K562 (cell line): ENCODE measurements around the gene ACBD4. TPM values are rescaled to one million over a fixed set of nuclear protein-coding genes. Genes with fewer than 3 reads are reported as not detected.

Experiments used
- ATAC-seq: fragments of 200-7000 bp; cut with Tn5 transposase; 3 replicates; pipeline ENCODE4 v1.9.1; 2020; ENCODE audit warnings: moderate library complexity
- BruUV-seq: library from RNA; stranded (reverse); fragments of 400-500 nt; replicated peaks from 2 replicates; lab custom pipeline; 2021; lab: Mats Ljungman, UMichigan
- CTCF ChIA-PET: fragments of 300-600 bp; formaldehyde crosslinking; extraction: SDS; loops from one replicate; lab custom pipeline; 2021; ENCODE audit warnings: low intra/inter-chr PET ratio; lab: Yijun Ruan, JAX
- POLR2A ChIA-PET: fragments of 300-600, 350-650 bp; sonication (Branson Sonifier 250); formaldehyde crosslinking; extraction: SDS; loops from one replicate; lab custom pipeline; 2021; ENCODE audit warnings: antibody characterized with exemption, inconsistent platforms; lab: Yijun Ruan, JAX
- DNase-seq, 4 experiments: peaks; one replicate each; pipeline versions ENCODE4 v3.0.0 to v3.0.0-alpha.2; 2011 to 2018; ENCODE audit warnings: low spot score in 3 of 4, mixed read lengths in 3 of 4; ENCODE audit errors: extremely low read depth in 1 of 4
- FAIRE-seq: peaks from 2 replicates; lab custom pipeline; 2011; peaks lifted over from hg19 to GRCh38; lab: Jason Lieb, UNC
- H2AFZ ChIP-seq: 2 replicates; pipeline ENCODE4 v1.6.0; 2011; ENCODE audit warnings: low read depth, low read length, control low read depth, inconsistent platforms
- H3K27ac ChIP-seq: fragments of 200-600 bp; 3 replicates; pipeline ENCODE4 v1.8.0; 2011; ENCODE audit warnings: low read depth, mild to moderate bottlenecking, control low read depth, inconsistent platforms, low read length, moderate library complexity, mixed read lengths; ENCODE audit errors: extremely low read depth
- H3K27me3 ChIP-seq, 2 experiments: fragments of 300-600 bp in 1 of 2; 2 replicates in 1 of 2; 3 replicates in 1 of 2; pipeline versions ENCODE4 v1.6.0 to v1.8.0; 2011; ENCODE audit warnings: inconsistent platforms in 2 of 2, low read length in 2 of 2, mild to moderate bottlenecking in 1 of 2, mixed read lengths in 1 of 2, moderate library complexity in 1 of 2; ENCODE audit not compliant: control insufficient read depth in 2 of 2, insufficient read depth in 2 of 2
- H3K36me3 ChIP-seq: fragments of 300-600 bp; 3 replicates; pipeline ENCODE4 v1.8.0; 2011; ENCODE audit warnings: mild to moderate bottlenecking, low read length, inconsistent platforms; ENCODE audit not compliant: control insufficient read depth, insufficient read depth
- H3K4me1 ChIP-seq, 2 experiments: fragments of 200-600 bp in 1 of 2; replicated peaks in 1 of 2; 2 replicates in 1 of 2; 3 replicates in 1 of 2; pipeline versions ENCODE4 v1.5.1 to v1.8.0; 2011; ENCODE audit warnings: inconsistent platforms in 2 of 2, low read length in 2 of 2, mild to moderate bottlenecking in 1 of 2, mixed read lengths in 1 of 2, moderate library complexity in 1 of 2; ENCODE audit not compliant: control insufficient read depth in 2 of 2, insufficient read depth in 2 of 2
- H3K4me2 ChIP-seq: 2 replicates; pipeline ENCODE4 v1.6.1; 2011; ENCODE audit warnings: low read length, control low read depth, inconsistent platforms, mixed read lengths; ENCODE audit not compliant: insufficient read depth
- H3K4me3 ChIP-seq: fragments of 200-600 bp; sonication (generic), shearing (Covaris generic); 2 replicates; pipeline ENCODE4 v1.5.1; 2016; ENCODE audit warnings: control low read depth, inconsistent platforms
- H3K79me2 ChIP-seq: fragments of 200-600 bp; 3 replicates; pipeline ENCODE4 v1.8.0; 2011; ENCODE audit warnings: low read length, inconsistent platforms; ENCODE audit not compliant: control insufficient read depth, insufficient read depth
- H3K9ac ChIP-seq, 2 experiments: 2 replicates each; pipeline versions ENCODE4 v1.6.0 to v1.6.1; 2011; ENCODE audit warnings: low read depth in 2 of 2, low read length in 2 of 2, control low read depth in 1 of 2, inconsistent platforms in 1 of 2, mild to moderate bottlenecking in 1 of 2, mixed read lengths in 1 of 2; ENCODE audit not compliant: insufficient read depth in 1 of 2
- H3K9me1 ChIP-seq: one replicate; pipeline ENCODE4 v1.6.0; 2011; ENCODE audit warnings: inconsistent platforms, mild to moderate bottlenecking, low read length, moderate library complexity; ENCODE audit not compliant: control insufficient read depth, insufficient read depth
- H3K9me3 ChIP-seq: replicated peaks from 2 replicates; pipeline ENCODE4 v1.5.1; 2011; ENCODE audit warnings: low read depth, low read length, inconsistent platforms; ENCODE audit not compliant: control insufficient read depth, insufficient read depth
- H4K20me1 ChIP-seq: replicated peaks from 2 replicates; pipeline ENCODE4 v1.6.1; 2011; ENCODE audit warnings: low read length, inconsistent platforms, mixed read lengths; ENCODE audit not compliant: control insufficient read depth, insufficient read depth
- CBX3 ChIP-seq, 2 experiments: IDR thresholded peaks; 1 replicate in 1 of 2; 2 replicates in 1 of 2; pipeline ENCODE4 v1.6.1; 2012; ENCODE audit warnings: inconsistent platforms in 2 of 2, low read length in 2 of 2, borderline replicate concordance in 1 of 2, control low read depth in 1 of 2
- GTF2B ChIP-seq: IDR thresholded peaks from 2 replicates; pipeline ENCODE4 v1.6.1; 2011; ENCODE audit not compliant: insufficient read length; ENCODE audit errors: extremely low read depth
- HMBOX1 ChIP-seq: sonication (generic); IDR thresholded peaks from 2 replicates; pipeline ENCODE4 v1.6.1; 2016
- IRF2 ChIP-seq: sonication (generic); formaldehyde crosslinking; IDR thresholded peaks from 2 replicates; pipeline ENCODE4 v1.8.1; 2022; ENCODE audit warnings: mild to moderate bottlenecking, missing genetic modification reagents
- NONO ChIP-seq, 2 experiments: fragments of 200-400 bp in 1 of 2; fragments of 450-650 bp in 1 of 2; formaldehyde crosslinking in 1 of 2; IDR thresholded peaks; 2 replicates each; pipeline ENCODE4 v1.6.1; 2017; ENCODE audit warnings: low read depth in 2 of 2, mild to moderate bottlenecking in 2 of 2, moderate library complexity in 2 of 2, low read length in 1 of 2
- SMARCB1 ChIP-seq: IDR thresholded peaks from 2 replicates; pipeline ENCODE4 v1.6.1; 2011; ENCODE audit warnings: improper control_type of control experiment, low read depth; ENCODE audit not compliant: insufficient read length
- SRSF9 ChIP-seq: fragments of 200-400 bp; formaldehyde crosslinking; IDR thresholded peaks from 2 replicates; pipeline ENCODE4 v1.6.1; 2017; ENCODE audit warnings: low read depth, low read length, borderline replicate concordance
- TAF7 ChIP-seq: fragments of 450-650 bp; IDR thresholded peaks from 2 replicates; pipeline ENCODE4 v1.6.1; 2016; ENCODE audit warnings: missing genetic modification characterization, missing compliant biosample characterization
- WHSC1 ChIP-seq: IDR thresholded peaks from one replicate; pipeline ENCODE4 v1.6.1; 2012; ENCODE audit warnings: low read length, control low read depth, inconsistent platforms
- ZFP30 ChIP-seq: fragments of 250-450 bp; sonication (Bioruptor Pico); IDR thresholded peaks from 2 replicates; pipeline ENCODE4 v1.8.0; 2022; ENCODE audit warnings: moderate library complexity, mild to moderate bottlenecking, inconsistent platforms, borderline replicate concordance
- WGBS: fragments of 100-300 bp; shearing (Covaris generic); methylation state at CpG from one replicate; pipeline ENCODE4 v1.1.6; 2016; ENCODE audit warnings: low coverage, mixed read lengths; ENCODE audit not compliant: insufficient coverage; ENCODE audit errors: missing lambda C conversion rate; 5-methylcytosine and 5-hydroxymethylcytosine counted together
- in situ Hi-C: fragments of 300-500 bp; cut with MboI; formaldehyde crosslinking; loops from 4 replicates; pipeline ENCODE4 v1.15.0; 2018; ENCODE audit warnings: inconsistent platforms, mixed read lengths
- intact Hi-C: fragments of 100-400 bp; cut with micrococcal nuclease; formaldehyde crosslinking; loops from 2 replicates; pipeline ENCODE4 v1.14.2; 2022
- polyA plus RNA-seq, 8 experiments: library from polyadenylated mRNA; depleted of rRNA in 4 of 8; stranded (reverse) in 5 of 8; unstranded in 3 of 8; fragments of >200 nt; fragmentation: Nextera tagmentation in 2 of 8; fragmentation: Illumina TruSeq in 1 of 8; extraction: Ambion mirVana in 2 of 8; extraction: Trizol in 1 of 8; gene quantifications; 2 replicates each; pipeline versions ENCODE4 v1.2.1 to v1.2.3, GENCODE V29; 2011 to 2014; ENCODE audit warnings: inconsistent platforms in 1 of 8, missing spikeins in 1 of 8
- total RNA-seq, 7 experiments: library from RNA; depleted of rRNA in 6 of 7; stranded (reverse); fragments of >200 nt in 6 of 7; fragmentation: Illumina TruSeq in 2 of 7; extraction: Trizol in 2 of 7; gene quantifications; 2 replicates each; pipeline versions ENCODE4 v1.2.1 to v1.2.3, GENCODE V29; 2011 to 2021; ENCODE audit warnings: low replicate concordance in 1 of 7

Gene ACBD4
- total and polyA plus RNA-seq, 9 of the 15 experiments (the other 6 are each of a cell fraction or from before 2014, with no cell fraction given): 0.14 to 6.9 (median 4.6) TPM

DNA sequence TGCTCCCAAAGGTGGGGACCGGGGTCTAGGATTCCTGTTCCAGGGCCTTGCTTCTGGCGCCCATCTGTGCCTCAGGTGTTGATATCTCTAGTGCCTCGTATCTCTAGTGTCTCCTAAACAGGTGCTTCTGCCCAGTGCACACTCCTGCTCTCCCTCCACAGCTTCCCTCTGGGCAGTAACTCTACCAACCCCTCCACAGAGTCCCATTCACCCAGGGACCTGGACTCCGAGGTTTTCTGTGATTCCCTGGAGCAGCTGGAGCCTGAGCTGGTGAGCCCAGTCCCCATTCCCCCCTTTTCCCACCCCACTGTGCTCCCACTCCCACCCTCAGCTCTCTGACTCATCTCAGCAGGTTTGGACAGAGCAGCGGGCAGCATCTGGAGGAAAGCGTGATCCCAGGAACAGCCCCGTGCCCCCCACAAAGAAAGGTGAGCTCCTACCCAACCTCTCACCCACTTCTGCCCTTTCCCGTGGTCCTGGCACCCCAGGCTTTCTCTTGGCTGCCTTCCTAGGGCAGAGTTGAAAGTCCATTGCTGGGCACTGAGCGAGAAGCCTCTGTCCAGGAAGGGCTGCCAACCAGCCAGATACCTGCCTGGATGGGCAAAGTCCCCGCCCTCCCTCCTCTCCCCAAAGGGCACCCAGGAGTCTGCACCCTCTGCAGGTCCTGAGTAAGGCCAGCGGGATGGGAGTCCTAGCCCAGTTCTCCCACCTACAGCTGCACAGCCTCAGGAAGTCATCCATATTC lies 2.2 kb downstream of the ACBD4 start:
- BruUV-seq: no TSS peak
- Histone ChIP-seq H2AFZ (no peak overlapping the region), H3K4me1 (peaks cover 7 to 30% of the 10 kb centered on the region in 2 experiments), H3K79me2 (peaks cover 7% of the 10 kb centered on the region; the same call in 1 of the 3 replicates), H3K4me3 (no peak overlapping the region), H3K27ac (no peak overlapping the region), H3K4me2 (no peak overlapping the region), H4K20me1 (no peaks in the 10 kb centered on the region), H3K9me1 (no peaks in the 10 kb centered on the region), H3K36me3 (no peaks in the 10 kb centered on the region), H3K9ac (peak overlapping the region in 1 of 2 experiments; percentile 65; a peak in 1 of 4 replicates), H3K27me3 (no peaks in the 10 kb centered on the region), H3K9me3 (no peaks in the 10 kb centered on the region; the same call in 1 of the 2 replicates)
- TF ChIP-seq NONO (IDR thresholded peaks at IDR 0.05; ENCODE audit: low read depth in 2 of 2, low read length in 1 of 2): no peak
- no peak for TF ChIP-seq IRF2 (CRISPR knock-in tag)
- no peak for TF ChIP-seq HMBOX1
- TF ChIP-seq SRSF9: no peak
- TF ChIP-seq ZFP30 (CRISPR knock-in tag): no peak
- no peak for TF ChIP-seq TAF7 (tag)
- no peak for TF ChIP-seq CBX3 (IDR thresholded peaks at IDR 0.05; ENCODE audit: borderline replicate concordance in 1 of 2, low read length in 2 of 2)
- TF ChIP-seq WHSC1: no peak
- TF ChIP-seq SMARCB1: no peak
- TF ChIP-seq GTF2B: no peak
- DNase-seq (no peak), FAIRE-seq (no peak), ATAC-seq (no peak)
- ChIA-PET POLR2A (interaction anchor here (1.0 to 7.1 kb wide), 3 partner anchors 12 to 88 kb away, joined by 3 to 119 read pairs (median 3); partner anchors contain the start of gene HEXIM1), CTCF (interaction anchor here (0.7 kb wide), 1 partner anchor 60 kb away, joined by 5 read pairs; no protein-coding TSS in a partner anchor)
- in situ Hi-C loops: loop anchor here (5.0 kb wide), 1 partner anchor 60 kb away; no protein-coding TSS in a partner anchor
- WGBS: 39% methylated on average over 11 of the region's 11 CpGs
- intact Hi-C loops: loop anchor here (5.0 kb wide), 1 partner anchor 250 kb away; no protein-coding TSS in a partner anchor
